HG02571 (cell line): ENCODE measurements around the gene PRR7.

Source experiments
- ATAC-seq: cut with Tn5 transposase; IDR thresholded peaks from one replicate; pipeline ENCODE4 v1.9.1; 2021; ENCODE audit warnings: mild to moderate bottlenecking, moderate library complexity; ENCODE audit not compliant: unreplicated experiment

The PRR7 gene

GRCh38 chr5:177421062-177421798 lies 25.4 kb upstream of the PRR7 start:
- no peak for ATAC-seq

- ATAC-seq = no peak
Measured at GRCh38 chr5:177423671-177424070, 22.9 kb upstream of the PRR7 start.

GRCh38 chr5:177425196-177425800 lies 21.3 kb upstream of the PRR7 start:
- no peak for ATAC-seq

- ATAC-seq = peak; percentile 80
Measured at GRCh38 chr5:177425801-177426565, 20.6 kb upstream of the PRR7 start.

GRCh38 chr5:177426566-177427210 lies 19.9 kb upstream of the PRR7 start, which contains the start of gene GRK6:
GRK6 (plus strand) TSS chr5:177426676; CDS start chr5:177426846, 170 bp downstream.
- peak; percentile 4 for ATAC-seq

- ATAC-seq = no peak
Measured at GRCh38 chr5:177427211-177427822, 19.3 kb upstream of the PRR7 start.

GRCh38 chr5:177427919-177428573 lies 18.6 kb upstream of the PRR7 start:
- ATAC-seq = no peak

GRCh38 chr5:177428574-177429217 lies 17.9 kb upstream of the PRR7 start:
- no peak for ATAC-seq

GRCh38 chr5:177429248-177430040 lies 17.2 kb upstream of the PRR7 start:
- ATAC-seq = no peak

- ATAC-seq = no peak
Measured at GRCh38 chr5:177430140-177430951, 16.3 kb upstream of the PRR7 start.

GRCh38 chr5:177430972-177431316 lies 15.7 kb upstream of the PRR7 start:
- no peak for ATAC-seq

- ATAC-seq = peak; percentile 33
Measured at GRCh38 chr5:177431317-177432142, 15.1 kb upstream of the PRR7 start.

- ATAC-seq = no peak
Measured at GRCh38 chr5:177432143-177432838, 14.3 kb upstream of the PRR7 start.

- ATAC-seq = no peak
Measured at GRCh38 chr5:177432839-177433657, 13.6 kb upstream of the PRR7 start.

GRCh38 chr5:177433658-177434217 lies 12.9 kb upstream of the PRR7 start:
- ATAC-seq = no peak

GRCh38 chr5:177434437-177434836 lies 12.2 kb upstream of the PRR7 start:
- ATAC-seq = no peak
